Measurements from ENCODE around the gene SEC16A.

Gene SEC16A

GRCh38 chr9:136464241-136464640 lies 18.6 kb downstream of the SEC16A start:
- TF ChIP-seq CTCF (IDR thresholded peaks at IDR 0.05; ENCODE audit: low read depth, low read length) = no peak
- DNase-seq (ENCODE audit: low read depth, low spot score) = no peak
- H3K4me3 ChIP-seq (ENCODE audit: low read depth, low read length) = no peak overlapping the region
- in situ Hi-C loops (cut with HindIII; ENCODE audit: low sequenced_read_pairs) = no loop called here

- no peak overlapping the region for H3K4me3 ChIP-seq (ENCODE audit: low read depth, low read length)
- in situ Hi-C loops (cut with HindIII; ENCODE audit: low sequenced_read_pairs) = no loop called here
- no peak for DNase-seq (ENCODE audit: low read depth, low spot score)
- no peak for TF ChIP-seq CTCF (IDR thresholded peaks at IDR 0.05; ENCODE audit: low read depth, low read length)
These were observed 19.3 kb downstream of the SEC16A start for GRCh38 chr9:136463578-136463977.

GRCh38 chr9:136462664-136463063 lies 20.2 kb downstream of the SEC16A start:
- TF ChIP-seq CTCF (IDR thresholded peaks at IDR 0.05; ENCODE audit: low read depth, low read length) = no peak
- no peak for DNase-seq (ENCODE audit: low read depth, low spot score)
- in situ Hi-C loops (cut with HindIII; ENCODE audit: low sequenced_read_pairs) = no loop called here
- no peak overlapping the region for H3K4me3 ChIP-seq (ENCODE audit: low read depth, low read length)

- no peak for DNase-seq (ENCODE audit: low read depth, low spot score)
- TF ChIP-seq CTCF (IDR thresholded peaks at IDR 0.05; ENCODE audit: low read depth, low read length) = no peak
- no peak overlapping the region for H3K4me3 ChIP-seq (ENCODE audit: low read depth, low read length)
- in situ Hi-C loops (cut with HindIII; ENCODE audit: low sequenced_read_pairs) = no loop called here
These were observed 22.0 kb downstream of the SEC16A start for GRCh38 chr9:136460772-136461325.

- no peak for DNase-seq (ENCODE audit: low read depth, low spot score)
- H3K4me3 ChIP-seq (ENCODE audit: low read depth, low read length) = no peak overlapping the region
- TF ChIP-seq CTCF (IDR thresholded peaks at IDR 0.05; ENCODE audit: low read depth, low read length) = no peak
- in situ Hi-C loops (cut with HindIII; ENCODE audit: low sequenced_read_pairs) = no loop called here
These were observed 23.4 kb downstream of the SEC16A start for GRCh38 chr9:136459425-136459824.

- TF ChIP-seq CTCF (IDR thresholded peaks at IDR 0.05; ENCODE audit: low read depth, low read length) = no peak
- H3K4me3 ChIP-seq (ENCODE audit: low read depth, low read length) = no peak overlapping the region
- in situ Hi-C loops (cut with HindIII; ENCODE audit: low sequenced_read_pairs) = no loop called here
- no peak for DNase-seq (ENCODE audit: low read depth, low spot score)
These were observed 25.5 kb downstream of the SEC16A start for GRCh38 chr9:136457326-136457725.

GRCh38 chr9:136456258-136456657 lies 26.6 kb downstream of the SEC16A start:
- no peak for TF ChIP-seq CTCF (IDR thresholded peaks at IDR 0.05; ENCODE audit: low read depth, low read length)
- in situ Hi-C loops (cut with HindIII; ENCODE audit: low sequenced_read_pairs) = no loop called here
- no peak for DNase-seq (ENCODE audit: low read depth, low spot score)
- H3K4me3 ChIP-seq (ENCODE audit: low read depth, low read length) = no peak overlapping the region
